HepG2 (cell line): ENCODE measurements around the gene PTGIR.

Experiments
- REST ChIP-seq, 2 experiments: IDR thresholded peaks; 2 replicates each; pipeline ENCODE4 v1.6.1; 2011 to 2012; ENCODE audit warnings: low read length in 2 of 2, borderline replicate concordance in 1 of 2, low read depth in 1 of 2, mild to moderate bottlenecking in 1 of 2, moderate library complexity in 1 of 2
- ZEB1 ChIP-seq: IDR thresholded peaks from 2 replicates; pipeline ENCODE4 v1.6.1; 2012; ENCODE audit warnings: mild to moderate bottlenecking, low read depth, inconsistent platforms; ENCODE audit not compliant: insufficient replicate concordance
- TF ChIP-seq, protein P1 (sequence below): sonication (generic); formaldehyde crosslinking; IDR thresholded peaks from 2 replicates; pipeline ENCODE4 v1.8.0; 2022; ENCODE audit warnings: missing genetic modification reagents, mild to moderate bottlenecking, moderate library complexity, borderline replicate concordance

DNA sequence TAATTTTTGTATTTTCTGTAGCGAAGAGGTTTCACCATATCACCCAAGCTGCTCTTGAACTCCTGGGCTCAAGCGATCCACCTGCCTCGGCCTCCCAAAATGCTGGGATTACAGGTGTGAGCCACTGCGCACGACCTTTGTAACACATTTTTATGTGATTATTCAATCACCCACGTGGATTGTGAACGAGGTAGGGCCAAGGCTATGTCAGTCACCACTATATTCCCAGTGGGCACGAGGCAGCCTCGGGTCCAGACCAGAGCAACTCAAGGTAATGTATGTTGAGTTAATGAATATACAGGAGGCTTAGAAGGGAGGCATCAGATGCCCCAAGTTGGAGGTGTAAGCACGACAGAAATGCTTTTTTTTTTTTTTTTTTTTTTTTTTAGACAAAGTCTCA lies 8.9 kb downstream of the PTGIR start:
- TF ChIP-seq REST (IDR thresholded peaks at IDR 0.05; ENCODE audit: borderline replicate concordance in 1 of 2, low read depth in 1 of 2, low read length in 2 of 2) (no peak), ZEB1 (no peak)
- TF ChIP-seq, protein P1, sequence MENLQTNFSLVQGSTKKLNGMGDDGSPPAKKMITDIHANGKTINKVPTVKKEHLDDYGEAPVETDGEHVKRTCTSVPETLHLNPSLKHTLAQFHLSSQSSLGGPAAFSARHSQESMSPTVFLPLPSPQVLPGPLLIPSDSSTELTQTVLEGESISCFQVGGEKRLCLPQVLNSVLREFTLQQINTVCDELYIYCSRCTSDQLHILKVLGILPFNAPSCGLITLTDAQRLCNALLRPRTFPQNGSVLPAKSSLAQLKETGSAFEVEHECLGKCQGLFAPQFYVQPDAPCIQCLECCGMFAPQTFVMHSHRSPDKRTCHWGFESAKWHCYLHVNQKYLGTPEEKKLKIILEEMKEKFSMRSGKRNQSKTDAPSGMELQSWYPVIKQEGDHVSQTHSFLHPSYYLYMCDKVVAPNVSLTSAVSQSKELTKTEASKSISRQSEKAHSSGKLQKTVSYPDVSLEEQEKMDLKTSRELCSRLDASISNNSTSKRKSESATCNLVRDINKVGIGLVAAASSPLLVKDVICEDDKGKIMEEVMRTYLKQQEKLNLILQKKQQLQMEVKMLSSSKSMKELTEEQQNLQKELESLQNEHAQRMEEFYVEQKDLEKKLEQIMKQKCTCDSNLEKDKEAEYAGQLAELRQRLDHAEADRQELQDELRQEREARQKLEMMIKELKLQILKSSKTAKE (CRISPR knock-in tag), result no peak
